DND-41 (cell line): Measurements from ENCODE around the gene PAFAH1B2.

Source experiments
- ATAC-seq: fragments of 200-7000 bp; cut with Tn5 transposase; 3 replicates; pipeline ENCODE4 v1.9.1; 2021; ENCODE audit warnings: low read depth; ENCODE audit not compliant: insufficient read depth
- DNase-seq: peaks from one replicate; pipeline ENCODE4 v3.0.0-alpha.2; 2020
- H2AFZ ChIP-seq: 2 replicates; pipeline ENCODE4 v1.6.0; 2012; ENCODE audit warnings: low read depth, low read length
- H3K27ac ChIP-seq: 2 replicates; pipeline ENCODE4 v1.5.1; 2012; ENCODE audit warnings: low read length, inconsistent platforms
- H3K27me3 ChIP-seq: fragments of 200-600 bp; sonication (generic); 2 replicates; pipeline ENCODE4 v1.6.0; 2012; ENCODE audit warnings: low read length, mild to moderate bottlenecking, inconsistent platforms; ENCODE audit not compliant: insufficient read depth, poor library complexity
- H3K36me3 ChIP-seq: 2 replicates; pipeline ENCODE4 v1.5.1; 2012; ENCODE audit warnings: low read length, inconsistent platforms; ENCODE audit not compliant: insufficient read depth
- H3K4me1 ChIP-seq: 2 replicates; pipeline ENCODE4 v1.5.1; 2012; ENCODE audit warnings: mild to moderate bottlenecking, low read length; ENCODE audit not compliant: insufficient read depth
- H3K4me2 ChIP-seq: 2 replicates; pipeline ENCODE4 v1.6.0; 2012; ENCODE audit warnings: mild to moderate bottlenecking, moderate library complexity, low read length, inconsistent platforms; ENCODE audit not compliant: insufficient read depth
- H3K4me3 ChIP-seq, 2 experiments: fragments of 200-600 bp in 1 of 2; shearing (Covaris generic) in 1 of 2; 2 replicates each; pipeline ENCODE4 v1.5.1; 2012 to 2016; ENCODE audit warnings: inconsistent platforms in 2 of 2, low read length in 2 of 2, mild to moderate bottlenecking in 2 of 2, low read depth in 1 of 2, moderate library complexity in 1 of 2
- H3K79me2 ChIP-seq: 2 replicates; pipeline ENCODE4 v1.6.0; 2012; ENCODE audit warnings: low read length, inconsistent platforms; ENCODE audit not compliant: insufficient read depth
- H3K9ac ChIP-seq: 2 replicates; pipeline ENCODE4 v1.6.0; 2012; ENCODE audit warnings: low read depth, mild to moderate bottlenecking, inconsistent platforms, low read length, moderate library complexity
- H3K9me3 ChIP-seq: 2 replicates; pipeline ENCODE4 v1.5.1; 2012; ENCODE audit warnings: low read length, moderate library complexity, mild to moderate bottlenecking, inconsistent platforms; ENCODE audit not compliant: insufficient read depth, severe bottlenecking
- H4K20me1 ChIP-seq: 2 replicates; pipeline ENCODE4 v1.6.0; 2012; ENCODE audit warnings: low read length; ENCODE audit not compliant: insufficient read depth
- EZH2 ChIP-seq: IDR thresholded peaks from 3 replicates; pipeline ENCODE4 v1.6.1; 2012; ENCODE audit warnings: borderline replicate concordance, low read depth, mild to moderate bottlenecking, moderate library complexity, low read length, inconsistent platforms; ENCODE audit not compliant: severe bottlenecking
- TF ChIP-seq, protein P1 (sequence below): IDR thresholded peaks from 2 replicates; pipeline ENCODE4 v1.5.1; 2012; ENCODE audit warnings: borderline replicate concordance, low read length, moderate library complexity, mild to moderate bottlenecking; ENCODE audit not compliant: poor library complexity, severe bottlenecking; ENCODE audit errors: extremely low read depth

Gene PAFAH1B2

DNA sequence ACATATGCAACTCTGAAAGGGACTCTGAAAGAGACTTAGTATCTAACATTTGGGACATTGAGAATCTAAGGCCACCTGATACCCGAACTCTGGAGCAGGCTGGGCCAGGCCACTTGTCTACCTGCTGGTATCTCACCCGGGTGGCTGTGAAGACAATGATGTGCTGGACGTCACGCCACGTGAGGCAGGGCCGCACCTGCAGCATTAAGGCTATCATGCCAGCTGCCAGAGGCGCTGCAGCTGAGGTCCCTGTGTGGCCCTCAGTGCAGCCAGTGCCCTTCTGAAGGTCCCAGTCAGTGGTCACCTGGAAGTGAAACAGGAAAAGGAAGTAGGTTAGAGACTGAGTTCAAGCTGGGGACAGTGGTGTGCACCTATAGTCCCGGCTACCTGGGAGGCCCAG, 75.4 kb downstream of the PAFAH1B2 start:
- ATAC-seq (no peak), DNase-seq (no peak)
- H3K9ac ChIP-seq, result no peak overlapping the region
- no peak overlapping the region for H3K4me3 ChIP-seq
- H3K36me3 ChIP-seq, result peaks cover 90% of the 10 kb centered on the region
- no peak for TF ChIP-seq EZH2
- TF ChIP-seq, protein P1, sequence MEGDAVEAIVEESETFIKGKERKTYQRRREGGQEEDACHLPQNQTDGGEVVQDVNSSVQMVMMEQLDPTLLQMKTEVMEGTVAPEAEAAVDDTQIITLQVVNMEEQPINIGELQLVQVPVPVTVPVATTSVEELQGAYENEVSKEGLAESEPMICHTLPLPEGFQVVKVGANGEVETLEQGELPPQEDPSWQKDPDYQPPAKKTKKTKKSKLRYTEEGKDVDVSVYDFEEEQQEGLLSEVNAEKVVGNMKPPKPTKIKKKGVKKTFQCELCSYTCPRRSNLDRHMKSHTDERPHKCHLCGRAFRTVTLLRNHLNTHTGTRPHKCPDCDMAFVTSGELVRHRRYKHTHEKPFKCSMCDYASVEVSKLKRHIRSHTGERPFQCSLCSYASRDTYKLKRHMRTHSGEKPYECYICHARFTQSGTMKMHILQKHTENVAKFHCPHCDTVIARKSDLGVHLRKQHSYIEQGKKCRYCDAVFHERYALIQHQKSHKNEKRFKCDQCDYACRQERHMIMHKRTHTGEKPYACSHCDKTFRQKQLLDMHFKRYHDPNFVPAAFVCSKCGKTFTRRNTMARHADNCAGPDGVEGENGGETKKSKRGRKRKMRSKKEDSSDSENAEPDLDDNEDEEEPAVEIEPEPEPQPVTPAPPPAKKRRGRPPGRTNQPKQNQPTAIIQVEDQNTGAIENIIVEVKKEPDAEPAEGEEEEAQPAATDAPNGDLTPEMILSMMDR, result no peak
- no peaks in the 10 kb centered on the region for H3K79me2 ChIP-seq
- no peaks in the 10 kb centered on the region for H3K4me1 ChIP-seq
- no peak overlapping the region for H3K4me2 ChIP-seq
- H3K9me3 ChIP-seq, result no peaks in the 10 kb centered on the region
- H3K27ac ChIP-seq, result no peak overlapping the region
- no peak overlapping the region for H2AFZ ChIP-seq
- 0 out of 2 replicates have a peak, but pooled peaks cover 5% of the 10 kb centered on the region for H4K20me1 ChIP-seq
- no peaks in the 10 kb centered on the region for H3K27me3 ChIP-seq

DNA sequence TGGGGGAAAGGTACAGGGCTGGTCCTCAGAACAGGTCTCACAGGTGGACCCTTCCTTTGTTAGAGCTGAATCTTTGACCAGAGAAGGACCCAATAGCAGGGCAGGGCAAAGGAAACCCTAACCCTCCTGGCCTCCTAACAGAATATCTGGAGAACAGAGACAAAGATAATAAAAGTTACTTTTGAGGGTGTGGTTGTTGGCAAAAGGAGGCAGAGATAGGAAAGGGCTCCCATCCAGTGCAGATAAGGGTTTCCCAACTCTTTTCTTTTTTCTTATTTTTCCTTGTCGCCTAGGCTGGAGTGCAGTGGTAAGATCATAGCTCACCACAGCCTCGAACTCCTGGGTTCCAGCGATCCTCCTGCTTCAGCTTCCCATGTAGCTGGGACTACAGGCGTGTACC, 75.9 kb downstream of the PAFAH1B2 start:
- Histone ChIP-seq H3K4me2 (no peak overlapping the region), H3K4me3 (no peak overlapping the region), H3K27ac (no peak overlapping the region), H2AFZ (no peak overlapping the region), H4K20me1 (0 out of 2 replicates have a peak, but pooled peaks cover 5% of the 10 kb centered on the region), H3K4me1 (no peaks in the 10 kb centered on the region), H3K9ac (no peak overlapping the region), H3K27me3 (no peaks in the 10 kb centered on the region), H3K36me3 (peaks cover 89% of the 10 kb centered on the region), H3K9me3 (no peaks in the 10 kb centered on the region), H3K79me2 (no peaks in the 10 kb centered on the region)
- ATAC-seq (no peak), DNase-seq (no peak)
- TF ChIP-seq EZH2, result no peak
- TF ChIP-seq, protein P1, result no peak

DNA sequence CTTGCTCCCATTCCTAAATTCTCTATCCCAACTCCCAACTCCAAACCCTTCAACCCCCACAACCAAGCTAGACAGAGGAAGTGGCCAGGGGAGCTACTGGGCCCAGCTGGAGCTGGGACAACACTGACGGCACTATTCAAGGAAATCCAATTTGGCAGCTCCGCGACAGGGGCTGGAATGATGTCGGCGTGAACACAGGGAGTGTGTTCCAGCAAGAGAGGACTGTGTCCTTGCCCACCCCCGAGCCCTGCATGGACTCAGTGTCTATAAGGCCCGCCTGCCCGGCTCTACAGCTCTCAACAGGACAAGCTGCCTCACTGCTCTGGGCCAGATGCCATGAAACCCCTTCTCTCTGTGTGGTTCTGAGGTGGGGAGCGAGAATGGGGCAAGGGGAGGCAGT, 76.5 kb downstream of the PAFAH1B2 start:
- Histone ChIP-seq H3K36me3 (peaks cover 93% of the 10 kb centered on the region), H3K9ac (no peak overlapping the region)

More for the DNA sequence above, 76.5 kb downstream of the PAFAH1B2 start:
- H3K4me2 ChIP-seq, result no peak overlapping the region
- H2AFZ ChIP-seq, result no peak overlapping the region
- TF ChIP-seq EZH2, result no peak
- TF ChIP-seq, protein P1, result no peak
- H3K27ac ChIP-seq, result no peak overlapping the region
- H3K4me3 ChIP-seq, result no peak overlapping the region
- H3K9me3 ChIP-seq, result no peaks in the 10 kb centered on the region
- 0 out of 2 replicates have a peak, but pooled peaks cover 5% of the 10 kb centered on the region for H4K20me1 ChIP-seq
- no peaks in the 10 kb centered on the region for H3K79me2 ChIP-seq
- DNase-seq (no peak), ATAC-seq (no peak)
- H3K4me1 ChIP-seq, result no peaks in the 10 kb centered on the region
- no peaks in the 10 kb centered on the region for H3K27me3 ChIP-seq
